Activated T-cell treated with anti-CD3 and anti-CD28 coated beads, Interleukin-2, amount 50 U/mL, for 24 hours (primary cell): ENCODE data around the gene EED.

ENCODE experiments used
- DNase-seq: peaks from one replicate; pipeline ENCODE4 v3.0.0-alpha.2; 2020
- H3K27ac Mint-ChIP-seq: 2 replicates; pipeline ENCODE4 v1.8.0; 2020; ENCODE audit warnings: mild to moderate bottlenecking, mixed read lengths
- H3K27me3 Mint-ChIP-seq: 2 replicates; pipeline ENCODE4 v1.8.0; 2020; ENCODE audit warnings: mixed read lengths
- H3K36me3 Mint-ChIP-seq: 2 replicates; pipeline ENCODE4 v1.8.0; 2020; ENCODE audit warnings: low read depth, mixed read lengths
- H3K4me1 Mint-ChIP-seq: 2 replicates; pipeline ENCODE4 v1.8.0; 2020; ENCODE audit warnings: low read depth, mixed read lengths
- H3K4me3 Mint-ChIP-seq: 2 replicates; pipeline ENCODE4 v1.8.0; 2020; ENCODE audit warnings: mild to moderate bottlenecking, moderate library complexity, mixed read lengths
- H3K9me3 Mint-ChIP-seq: 2 replicates; pipeline ENCODE4 v1.8.0; 2020; ENCODE audit warnings: mixed read lengths

EED gene, protein sequence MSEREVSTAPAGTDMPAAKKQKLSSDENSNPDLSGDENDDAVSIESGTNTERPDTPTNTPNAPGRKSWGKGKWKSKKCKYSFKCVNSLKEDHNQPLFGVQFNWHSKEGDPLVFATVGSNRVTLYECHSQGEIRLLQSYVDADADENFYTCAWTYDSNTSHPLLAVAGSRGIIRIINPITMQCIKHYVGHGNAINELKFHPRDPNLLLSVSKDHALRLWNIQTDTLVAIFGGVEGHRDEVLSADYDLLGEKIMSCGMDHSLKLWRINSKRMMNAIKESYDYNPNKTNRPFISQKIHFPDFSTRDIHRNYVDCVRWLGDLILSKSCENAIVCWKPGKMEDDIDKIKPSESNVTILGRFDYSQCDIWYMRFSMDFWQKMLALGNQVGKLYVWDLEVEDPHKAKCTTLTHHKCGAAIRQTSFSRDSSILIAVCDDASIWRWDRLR

DNA sequence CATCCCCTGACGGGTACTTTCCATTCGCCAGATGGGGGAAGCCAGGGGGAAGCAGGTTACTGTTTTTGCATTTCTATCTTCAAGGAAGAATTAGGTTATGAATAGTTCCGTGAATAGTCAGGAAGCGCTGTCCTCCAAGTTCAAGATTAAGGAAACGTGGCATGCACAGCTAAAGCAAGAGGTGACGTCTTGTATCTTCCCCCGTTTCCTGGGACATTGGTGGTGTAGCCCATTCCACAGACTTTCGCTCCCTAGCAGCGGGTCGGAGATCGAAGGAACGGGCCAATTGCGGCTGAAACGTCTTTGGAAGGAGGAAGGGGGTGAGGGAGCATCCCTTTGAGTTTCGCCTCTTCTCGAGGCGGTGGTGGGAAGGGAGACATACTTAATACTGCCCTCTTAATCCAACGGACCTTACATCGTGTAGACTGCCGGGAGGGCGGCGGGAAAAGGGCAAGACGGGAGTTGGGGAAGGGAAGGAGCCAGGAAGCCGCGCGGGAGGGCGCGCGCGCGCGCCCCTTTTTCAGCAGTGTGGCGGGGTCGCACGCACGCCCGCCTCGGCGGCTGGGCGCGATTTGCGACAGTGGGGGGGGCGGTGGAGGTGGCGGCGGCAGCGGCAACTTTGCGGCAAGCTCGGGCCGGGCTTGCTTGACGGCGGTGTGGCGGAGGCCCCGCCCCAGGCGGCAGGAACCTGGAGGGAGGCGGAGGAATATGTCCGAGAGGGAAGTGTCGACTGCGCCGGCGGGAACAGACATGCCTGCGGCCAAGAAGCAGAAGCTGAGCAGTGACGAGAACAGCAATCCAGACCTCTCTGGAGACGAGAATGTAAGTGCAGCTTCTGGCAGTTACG, at the start of gene EED:
EED (plus strand) TSS at position 232 of the 847 bp plus-strand sequence; CDS start at position 709, 477 bp downstream.
- no peak within 1 kb of the TSS for H3K4me3 Mint-ChIP-seq
- H3K36me3 Mint-ChIP-seq, result peaks cover 29% of the 10 kb centered on the region
- H3K27me3 Mint-ChIP-seq, result no peaks in the 10 kb centered on the region
- peak; percentile 95 for DNase-seq
- H3K9me3 Mint-ChIP-seq, result no peaks in the 10 kb centered on the region
- peaks cover 35% of the 10 kb centered on the region for H3K4me1 Mint-ChIP-seq
- H3K27ac Mint-ChIP-seq, result no peak within 1 kb of the TSS

DNA sequence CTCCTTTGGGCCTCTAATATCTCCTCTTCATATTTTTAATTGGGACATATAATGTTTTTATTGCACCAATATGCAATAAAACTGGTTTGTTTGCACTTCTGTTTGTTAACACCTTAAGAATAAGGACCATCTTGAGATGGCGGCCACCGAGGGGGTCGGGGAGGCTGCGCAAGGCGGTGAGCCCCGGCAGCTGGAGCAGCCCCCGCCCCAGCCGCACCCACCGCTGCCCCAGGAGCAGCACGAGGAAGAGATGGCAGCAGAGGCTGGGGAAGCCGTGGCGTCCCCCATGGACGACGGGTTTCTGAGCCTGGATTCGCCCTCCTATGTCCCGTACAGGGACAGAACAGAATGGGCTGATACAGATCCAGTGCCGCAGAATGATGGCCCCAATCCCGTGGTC, 49.6 kb upstream of the EED start:
- DNase-seq, result no peak
- no peak overlapping the region for H3K4me3 Mint-ChIP-seq
- no peaks in the 10 kb centered on the region for H3K36me3 Mint-ChIP-seq

DNA sequence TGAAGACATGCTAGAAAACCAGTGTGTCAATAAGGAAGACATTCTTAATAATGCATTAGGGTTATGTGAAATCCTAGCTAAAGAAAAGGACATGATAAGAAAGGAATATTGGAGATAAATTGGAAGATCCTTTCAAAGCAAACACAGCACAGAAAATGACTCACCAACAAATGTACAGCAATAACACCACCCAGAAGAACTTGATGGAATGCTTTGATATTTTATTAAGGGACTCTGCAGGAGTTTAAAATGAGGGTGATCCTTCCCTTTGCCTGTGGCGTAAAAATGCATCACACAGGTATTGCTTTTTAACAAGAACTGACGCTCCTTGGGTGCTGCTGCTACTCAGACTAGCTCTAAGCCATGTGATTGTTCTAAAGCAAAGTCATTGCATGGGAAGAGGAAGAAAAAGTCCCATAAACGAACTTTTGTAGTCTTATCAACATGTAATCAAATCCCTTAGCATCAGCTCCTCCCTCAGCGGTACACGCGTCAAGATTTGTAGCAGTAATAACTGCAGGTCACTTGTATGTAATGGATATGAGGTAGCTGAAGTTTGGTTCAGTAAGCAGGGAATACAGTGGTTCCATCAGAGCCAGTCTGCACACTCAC, 48.4 kb upstream of the EED start:
- no peak for DNase-seq
- no peaks in the 10 kb centered on the region for H3K9me3 Mint-ChIP-seq
- no peak overlapping the region for H3K27ac Mint-ChIP-seq
- H3K4me3 Mint-ChIP-seq, result no peak overlapping the region
- no peaks in the 10 kb centered on the region for H3K36me3 Mint-ChIP-seq
- peaks cover 38% of the 10 kb centered on the region for H3K4me1 Mint-ChIP-seq
- H3K27me3 Mint-ChIP-seq, result no peaks in the 10 kb centered on the region

More for the DNA sequence above, 49.6 kb upstream of the EED start:
- H3K27me3 Mint-ChIP-seq, result no peaks in the 10 kb centered on the region
- H3K4me1 Mint-ChIP-seq, result peaks cover 38% of the 10 kb centered on the region
- H3K27ac Mint-ChIP-seq, result no peak overlapping the region
- no peaks in the 10 kb centered on the region for H3K9me3 Mint-ChIP-seq

DNA sequence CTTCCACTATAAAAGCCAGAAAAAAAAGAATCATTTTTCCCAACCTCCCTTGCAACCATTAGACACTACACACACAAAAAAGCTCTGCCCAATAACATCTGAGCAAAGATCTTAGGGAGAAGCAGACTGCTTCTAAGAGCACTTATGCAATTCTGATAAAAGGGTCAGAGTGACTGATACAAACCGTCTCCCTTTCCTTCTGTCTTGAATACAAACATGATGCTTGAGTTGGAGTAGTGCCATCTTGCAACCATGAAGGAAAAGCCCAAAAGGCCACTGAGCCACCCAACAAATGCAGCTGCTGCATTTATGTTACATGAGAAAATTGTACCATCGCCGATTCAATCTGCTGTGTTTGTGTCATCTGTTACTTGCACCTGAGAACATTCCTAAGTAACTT, 47.6 kb upstream of the EED start:
- no peak for DNase-seq

DNA sequence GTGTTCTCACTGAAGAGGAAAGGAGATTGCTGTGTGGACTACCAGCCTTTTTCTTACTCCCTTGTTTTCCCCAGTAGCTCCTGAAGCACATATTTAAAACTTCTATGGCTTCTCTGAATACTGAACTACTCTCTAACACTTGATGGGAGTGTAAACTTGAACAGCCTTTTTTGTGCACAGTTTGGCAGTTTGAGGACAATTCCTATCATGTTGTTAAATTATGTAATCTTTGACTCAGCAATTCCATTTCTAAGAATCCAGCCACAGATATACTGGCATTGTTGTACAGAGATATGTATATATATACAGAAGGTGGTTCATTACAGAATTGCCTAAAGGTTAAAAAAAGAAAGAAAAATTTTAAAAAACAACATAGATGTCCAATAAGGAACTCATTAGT, 47.1 kb upstream of the EED start:
- DNase-seq, result no peak
- H3K4me1 Mint-ChIP-seq, result peaks cover 29% of the 10 kb centered on the region
- H3K36me3 Mint-ChIP-seq, result no peaks in the 10 kb centered on the region
- H3K4me3 Mint-ChIP-seq, result no peak overlapping the region
- H3K27me3 Mint-ChIP-seq, result no peaks in the 10 kb centered on the region
- H3K9me3 Mint-ChIP-seq, result no peaks in the 10 kb centered on the region
- H3K27ac Mint-ChIP-seq, result no peak overlapping the region

More for the DNA sequence above, 47.6 kb upstream of the EED start:
- H3K9me3 Mint-ChIP-seq, result no peaks in the 10 kb centered on the region
- no peaks in the 10 kb centered on the region for H3K27me3 Mint-ChIP-seq
- no peak overlapping the region for H3K4me3 Mint-ChIP-seq
- H3K27ac Mint-ChIP-seq, result no peak overlapping the region
- H3K36me3 Mint-ChIP-seq, result no peaks in the 10 kb centered on the region
- peaks cover 34% of the 10 kb centered on the region for H3K4me1 Mint-ChIP-seq

DNA sequence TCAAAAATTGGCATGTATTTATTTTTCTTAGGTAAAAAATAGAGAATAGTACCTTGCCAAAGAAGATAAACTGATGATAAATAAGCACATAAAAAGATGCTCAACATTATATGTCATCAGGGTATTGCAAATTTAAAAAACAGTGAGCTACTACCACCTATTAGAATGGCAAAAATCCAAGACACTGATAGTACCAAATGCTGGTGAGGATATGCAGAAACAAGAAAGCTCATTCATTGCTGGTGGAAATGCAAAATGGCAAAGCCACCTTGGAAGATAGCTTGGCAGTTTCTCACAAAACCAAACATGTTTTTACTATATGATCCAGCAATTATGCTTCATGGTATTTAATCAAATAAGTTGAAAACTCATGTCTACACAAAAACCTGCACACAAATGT, 46.4 kb upstream of the EED start:
- H3K4me1 Mint-ChIP-seq, result peaks cover 22% of the 10 kb centered on the region
- no peak overlapping the region for H3K4me3 Mint-ChIP-seq
- no peaks in the 10 kb centered on the region for H3K27me3 Mint-ChIP-seq
- no peak overlapping the region for H3K27ac Mint-ChIP-seq
- DNase-seq, result no peak
- no peaks in the 10 kb centered on the region for H3K9me3 Mint-ChIP-seq
- H3K36me3 Mint-ChIP-seq, result no peaks in the 10 kb centered on the region

DNA sequence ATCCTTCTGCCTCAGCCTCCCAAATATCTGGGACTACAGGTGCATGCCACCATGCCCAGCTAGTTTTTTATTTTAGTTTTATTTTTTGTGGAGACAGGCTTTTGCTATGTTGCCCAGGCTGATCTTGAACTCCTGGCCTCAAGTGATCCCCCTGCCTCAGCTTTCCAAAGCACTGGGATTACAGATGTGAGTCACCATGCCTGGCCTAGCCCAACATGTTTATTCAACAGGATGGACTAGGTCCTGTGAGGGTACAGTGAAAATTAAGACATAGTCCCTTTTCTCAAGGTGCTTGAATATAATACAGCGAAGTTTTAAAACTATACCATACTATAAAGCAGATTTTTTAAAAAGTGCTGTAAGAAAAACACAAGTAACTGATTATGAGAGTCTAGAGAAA, 45.2 kb upstream of the EED start:
- DNase-seq, result no peak
- Mint-ChIP-seq H3K4me1 (peaks cover 18% of the 10 kb centered on the region), H3K36me3 (no peaks in the 10 kb centered on the region), H3K9me3 (no peaks in the 10 kb centered on the region), H3K27ac (no peak overlapping the region), H3K4me3 (no peak overlapping the region), H3K27me3 (no peaks in the 10 kb centered on the region)

DNA sequence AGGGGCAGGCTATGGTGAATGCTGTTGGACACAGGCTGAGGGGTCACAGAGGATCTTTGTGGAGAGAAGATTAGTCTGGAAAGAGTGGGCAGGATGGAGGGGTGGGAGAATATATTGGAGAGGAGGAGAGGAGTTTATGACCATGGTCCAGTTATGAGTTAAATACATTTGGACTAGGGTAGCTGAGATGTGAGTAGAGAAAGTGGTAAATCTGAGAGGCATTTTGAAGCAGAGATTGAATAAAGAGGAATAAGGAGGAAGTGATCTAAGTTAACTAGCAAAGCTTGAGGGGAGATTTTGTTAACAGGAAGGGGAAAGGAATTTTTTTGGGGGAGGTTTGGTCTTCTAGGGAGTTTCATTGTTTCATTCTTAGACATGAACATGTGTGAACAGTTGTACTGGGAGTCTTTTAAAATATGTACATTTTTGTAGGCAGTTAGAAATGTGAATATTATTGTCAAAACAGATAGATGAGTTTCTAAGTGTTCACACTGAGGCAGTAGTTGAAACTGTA, 43.1 kb upstream of the EED start:
- H3K27ac Mint-ChIP-seq, result no peak overlapping the region
- no peak overlapping the region for H3K4me3 Mint-ChIP-seq
- peaks cover 15% of the 10 kb centered on the region for H3K4me1 Mint-ChIP-seq
- H3K27me3 Mint-ChIP-seq, result no peaks in the 10 kb centered on the region
- no peak for DNase-seq
- no peaks in the 10 kb centered on the region for H3K36me3 Mint-ChIP-seq
- no peaks in the 10 kb centered on the region for H3K9me3 Mint-ChIP-seq

DNA sequence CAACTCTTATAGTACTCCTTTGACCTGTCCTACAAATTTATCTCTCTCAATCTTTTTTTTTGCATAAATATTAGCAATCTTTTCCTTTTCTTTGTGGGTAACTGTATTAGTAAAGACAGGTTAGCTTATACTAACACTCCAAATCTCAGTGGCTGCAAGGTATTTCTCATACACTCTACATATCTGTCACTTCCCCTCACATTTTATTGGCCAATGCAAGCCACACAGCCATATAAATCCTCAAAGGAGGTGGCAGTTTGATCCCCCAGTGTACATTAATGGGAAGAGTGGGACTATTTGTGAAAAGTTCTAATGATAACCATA, 42.6 kb upstream of the EED start:
- no peak for DNase-seq
- H3K36me3 Mint-ChIP-seq, result no peaks in the 10 kb centered on the region
- H3K4me1 Mint-ChIP-seq, result peaks cover 13% of the 10 kb centered on the region
- H3K27me3 Mint-ChIP-seq, result no peaks in the 10 kb centered on the region
- H3K27ac Mint-ChIP-seq, result no peak overlapping the region
- no peak overlapping the region for H3K4me3 Mint-ChIP-seq
- H3K9me3 Mint-ChIP-seq, result no peaks in the 10 kb centered on the region

DNA sequence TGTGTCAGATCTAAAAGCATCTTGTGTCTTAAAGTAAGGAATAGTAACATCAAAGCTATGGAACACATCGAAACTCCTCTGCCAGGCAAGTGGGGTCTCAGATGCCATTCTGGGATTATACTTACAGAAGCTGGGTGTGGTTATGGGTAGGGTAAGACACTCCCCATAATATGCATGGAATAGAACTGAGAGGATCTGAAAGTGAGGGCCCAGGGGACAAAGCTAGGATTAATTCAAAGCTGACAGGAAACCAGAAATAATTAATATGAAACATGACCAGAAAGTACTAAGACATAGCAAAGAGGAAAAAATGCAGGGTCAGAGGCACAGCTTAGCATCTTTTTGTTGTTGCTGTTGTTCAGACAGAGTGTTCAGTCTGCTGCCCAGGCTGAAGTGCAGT, 40.2 kb upstream of the EED start:
- Mint-ChIP-seq H3K4me3 (no peak overlapping the region), H3K27me3 (no peaks in the 10 kb centered on the region), H3K36me3 (no peaks in the 10 kb centered on the region), H3K9me3 (peaks cover 7% of the 10 kb centered on the region), H3K27ac (no peak overlapping the region), H3K4me1 (peaks cover 12% of the 10 kb centered on the region)
- no peak for DNase-seq

DNA sequence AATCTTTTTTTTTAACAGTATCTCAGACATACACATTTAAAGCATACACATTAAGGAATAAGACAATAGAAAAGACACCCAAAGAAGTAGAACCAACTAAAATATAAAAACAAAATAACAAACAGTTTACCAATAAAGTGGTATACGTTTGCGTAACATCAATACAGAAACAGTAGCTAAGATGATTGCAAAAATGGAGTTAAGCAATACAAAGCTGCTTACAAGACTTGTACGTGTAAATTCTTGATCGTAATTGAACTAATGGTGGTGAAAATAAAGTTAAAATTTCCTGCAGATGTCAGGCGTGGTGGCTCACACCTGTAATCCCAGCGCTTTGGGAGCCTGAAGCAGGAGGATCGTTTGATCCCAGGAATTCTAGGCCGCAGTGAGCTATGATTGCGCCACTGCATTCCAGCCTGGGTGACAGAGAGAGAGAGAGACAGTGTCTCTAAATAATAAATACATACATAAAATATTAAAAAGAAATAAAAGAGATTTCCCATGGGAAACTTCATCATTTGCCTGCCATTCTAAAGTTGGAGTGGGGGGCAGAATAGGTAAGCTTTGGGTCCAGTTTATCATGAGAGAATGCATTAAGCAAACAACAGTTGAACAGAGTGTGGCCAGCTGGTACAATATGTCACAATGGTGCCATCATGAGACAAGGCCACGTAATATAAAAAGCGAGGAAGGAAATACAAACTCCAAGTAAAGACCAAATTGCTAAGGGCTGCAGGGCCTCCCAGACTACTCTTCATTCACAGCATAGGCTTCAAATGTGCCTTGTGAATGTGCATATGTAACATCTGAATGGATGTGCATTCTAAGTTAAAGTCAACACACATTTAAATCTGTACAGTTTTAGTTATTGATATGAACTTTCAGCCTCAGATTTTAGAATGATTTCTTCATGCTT, 38.9 kb upstream of the EED start:
- Mint-ChIP-seq H3K4me1 (peaks cover 24% of the 10 kb centered on the region), H3K36me3 (no peaks in the 10 kb centered on the region), H3K9me3 (peaks cover 7% of the 10 kb centered on the region), H3K27me3 (no peaks in the 10 kb centered on the region), H3K27ac (no peak overlapping the region), H3K4me3 (no peak overlapping the region)
- DNase-seq, result no peak

DNA sequence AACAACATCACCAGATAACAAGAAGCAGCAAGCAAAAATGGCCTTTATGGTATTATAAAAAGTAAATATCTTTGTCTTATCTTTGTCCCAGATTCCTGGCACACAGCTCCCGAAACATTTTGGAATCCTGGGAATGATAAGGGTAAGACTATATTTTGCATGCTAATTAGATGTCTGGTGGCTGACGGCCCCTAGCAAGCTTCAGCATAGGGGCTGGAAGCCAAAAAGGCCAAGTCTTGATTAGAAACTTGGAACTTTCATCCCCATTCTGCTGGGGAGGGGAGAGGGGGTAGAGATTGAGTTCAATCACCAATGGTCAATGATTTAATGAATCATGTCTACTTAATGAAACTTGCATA, 38.2 kb upstream of the EED start:
- DNase-seq, result no peak
- peaks cover 7% of the 10 kb centered on the region for H3K9me3 Mint-ChIP-seq
- no peak overlapping the region for H3K27ac Mint-ChIP-seq
- H3K36me3 Mint-ChIP-seq, result no peaks in the 10 kb centered on the region
- H3K4me1 Mint-ChIP-seq, result peaks cover 30% of the 10 kb centered on the region
- H3K27me3 Mint-ChIP-seq, result no peaks in the 10 kb centered on the region
- H3K4me3 Mint-ChIP-seq, result no peak overlapping the region

DNA sequence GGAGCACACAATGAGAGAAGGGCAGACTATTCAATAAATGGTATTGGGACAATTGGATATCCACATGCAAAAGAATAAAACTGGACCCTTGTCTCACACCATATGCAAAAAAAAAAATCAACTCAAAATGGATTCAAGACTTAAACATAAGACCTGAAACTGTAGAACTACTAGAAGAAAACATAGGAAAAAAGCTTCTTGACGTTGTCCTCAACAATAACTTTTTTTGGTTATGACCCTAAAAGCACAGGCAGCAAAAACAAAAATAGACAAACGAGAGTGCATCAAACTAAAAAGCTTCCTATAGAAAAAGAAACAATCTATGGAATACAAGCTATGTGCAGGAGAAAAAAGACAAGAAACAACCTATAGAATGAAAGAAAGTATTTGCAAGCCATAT, 37.1 kb upstream of the EED start:
- H3K4me1 Mint-ChIP-seq, result peaks cover 39% of the 10 kb centered on the region
- no peaks in the 10 kb centered on the region for H3K27me3 Mint-ChIP-seq
- no peak for DNase-seq
- no peak overlapping the region for H3K27ac Mint-ChIP-seq
- no peak overlapping the region for H3K4me3 Mint-ChIP-seq
- H3K9me3 Mint-ChIP-seq, result peaks cover 7% of the 10 kb centered on the region
- no peaks in the 10 kb centered on the region for H3K36me3 Mint-ChIP-seq

DNA sequence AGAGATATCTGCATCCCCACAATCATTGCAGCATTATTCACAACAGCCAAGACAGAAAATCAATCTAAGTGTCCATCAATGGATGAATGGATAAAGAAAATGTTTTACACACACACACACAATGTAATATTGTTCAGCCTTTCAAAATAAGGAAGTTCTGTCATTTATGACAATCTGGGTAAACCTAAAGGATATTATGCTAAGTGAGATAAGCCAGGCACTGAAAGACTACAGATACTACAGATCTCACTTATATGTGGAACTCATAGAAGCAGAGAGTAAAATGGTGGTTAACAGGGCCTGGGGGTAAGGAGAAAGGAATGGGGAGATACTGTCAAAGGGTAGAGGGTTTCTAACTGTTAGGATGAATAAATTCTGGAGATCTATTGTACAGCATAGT, 36.0 kb upstream of the EED start:
- Mint-ChIP-seq H3K9me3 (peaks cover 7% of the 10 kb centered on the region), H3K27me3 (no peaks in the 10 kb centered on the region), H3K27ac (no peak overlapping the region), H3K4me3 (no peak overlapping the region), H3K4me1 (peaks cover 50% of the 10 kb centered on the region), H3K36me3 (no peaks in the 10 kb centered on the region)
- DNase-seq, result no peak
